Measurements from ENCODE around the gene CLEC4C.

The CLEC4C gene

GRCh38 chr12:7719946-7720730 lies 27.0 kb downstream of the CLEC4C start:
- no peak for DNase-seq

DNA sequence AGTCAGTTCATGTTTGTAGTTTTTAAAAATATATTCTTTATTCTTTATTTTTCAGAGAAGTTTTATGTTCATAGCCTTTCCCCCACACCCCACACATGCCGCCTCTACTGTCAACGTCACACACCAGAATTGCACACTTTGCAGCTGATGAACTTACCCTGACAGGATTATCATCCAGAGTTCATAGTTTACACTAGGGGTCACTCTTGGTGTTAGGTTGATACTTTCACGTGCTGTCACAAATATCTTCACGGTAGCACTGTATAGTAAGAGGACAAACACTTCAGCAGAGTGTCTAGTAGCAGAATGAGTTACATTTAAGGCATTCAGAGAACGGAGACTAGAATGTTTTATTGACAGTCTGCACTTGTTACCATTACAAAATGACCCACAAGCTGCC lies 30.8 kb downstream of the CLEC4C start:
- no peak for DNase-seq

DNA sequence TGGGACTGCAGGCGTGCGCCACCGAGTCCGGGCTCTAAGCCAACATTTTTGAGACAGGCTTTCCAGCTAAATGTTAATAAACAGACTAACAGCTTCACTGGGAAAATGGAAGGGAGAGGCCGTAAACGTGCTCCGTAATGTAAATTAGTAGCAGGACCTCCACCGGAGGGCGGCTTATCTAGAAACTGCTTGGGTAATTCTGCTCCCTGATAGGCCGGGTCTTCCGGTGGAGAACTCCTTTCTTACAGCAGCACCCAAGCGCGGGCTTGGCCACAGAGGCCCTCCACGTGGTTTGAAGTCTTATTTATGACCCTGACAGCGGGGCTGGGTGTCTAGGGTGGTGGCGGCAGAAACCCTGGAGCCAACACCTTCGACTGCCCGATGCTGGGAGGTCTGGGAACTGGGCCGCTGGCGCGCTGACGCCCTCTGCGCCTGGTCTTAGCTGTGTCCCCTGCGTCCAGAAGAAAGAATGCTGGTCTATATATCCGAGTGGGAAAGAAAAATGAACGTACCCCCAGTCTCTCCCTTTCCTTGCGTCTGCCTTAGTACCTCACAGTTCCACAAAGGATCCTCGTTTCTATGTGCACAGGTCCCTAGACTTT lies 34.2 kb downstream of the CLEC4C start:
- DNase-seq: no peak

DNA sequence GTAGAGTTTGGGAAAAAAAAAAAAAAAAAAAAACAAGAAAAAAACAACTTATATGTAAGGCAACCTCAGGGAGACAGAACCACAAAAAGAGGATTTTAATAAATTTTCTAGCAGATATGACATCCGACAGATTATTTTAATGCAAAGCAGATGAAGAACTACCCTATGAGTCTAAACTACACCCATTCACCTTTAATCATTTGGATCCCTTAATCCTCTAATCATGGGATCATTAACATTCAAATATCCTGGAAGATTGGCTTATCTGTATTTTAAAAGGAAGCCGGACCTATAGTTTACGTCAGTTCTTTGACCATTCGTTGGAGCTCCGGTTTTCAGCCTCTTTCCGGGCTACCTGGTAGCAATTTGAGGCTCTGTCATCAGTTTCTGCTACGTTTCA lies 36.0 kb downstream of the CLEC4C start, which contains the start of gene DPPA3:
TSS of gene DPPA3 (plus strand) at position 301 of the 400 bp plus-strand sequence. CDS start 138 bp downstream, outside the sequence.
- no peak for DNase-seq

DNA sequence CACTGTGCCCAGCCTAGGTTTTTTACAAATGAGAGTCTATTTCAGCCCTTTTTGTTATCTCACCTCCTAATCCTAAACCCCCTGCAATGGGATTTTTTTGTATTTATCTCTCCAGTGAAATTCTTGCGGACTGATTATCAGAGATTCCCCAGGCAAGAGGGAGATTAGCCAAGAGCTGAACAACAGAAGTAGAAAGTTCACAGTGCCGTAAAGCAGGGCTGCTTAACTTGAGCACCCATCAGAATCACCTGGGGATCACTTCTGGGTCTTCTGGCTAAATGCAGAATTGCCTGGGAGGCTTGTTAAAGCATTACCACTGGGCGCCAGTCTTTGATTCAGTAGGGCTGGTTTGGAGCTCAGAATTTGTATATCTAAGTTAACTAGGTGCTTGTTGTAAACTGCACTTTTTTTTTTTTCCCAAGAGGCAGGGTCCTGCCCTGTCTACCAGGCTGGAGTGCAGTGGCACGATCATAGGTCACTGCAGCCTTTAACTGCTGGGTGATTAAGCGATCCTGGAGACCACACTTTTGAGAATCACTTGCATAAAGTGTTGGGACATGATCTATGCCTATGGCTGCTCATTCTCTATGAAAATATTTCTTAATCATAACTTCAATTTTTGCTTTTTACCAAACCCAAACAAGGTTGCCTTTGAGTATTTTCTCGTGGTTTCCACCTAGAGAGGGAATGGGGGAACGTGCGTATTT lies 37.1 kb downstream of the CLEC4C start:
- DNase-seq: no peak

DNA sequence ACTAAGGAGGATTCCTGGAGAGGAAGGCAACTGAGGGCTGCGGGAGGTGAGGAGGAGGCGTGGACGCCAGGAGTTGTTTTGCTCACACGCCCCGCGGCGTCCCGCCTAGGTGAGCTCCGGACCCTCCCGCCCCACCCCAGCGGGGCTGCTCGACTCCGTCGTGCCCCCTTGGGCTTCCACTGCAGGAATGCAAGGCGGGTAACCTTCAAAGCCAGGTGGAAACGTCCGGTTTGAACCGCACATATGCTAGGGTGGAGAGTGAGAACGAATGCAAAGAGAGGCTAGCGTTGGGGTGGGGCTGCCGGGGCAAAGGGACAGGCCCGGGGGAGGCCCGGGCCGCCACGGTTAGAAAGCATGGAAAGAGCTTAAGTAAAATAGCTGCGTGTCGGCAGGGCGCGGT lies 41.3 kb downstream of the CLEC4C start:
- no peak for DNase-seq

GRCh38 chr12:7695566-7696197 lies 51.5 kb downstream of the CLEC4C start, which contains the start of gene GDF3:
Gene GDF3, minus strand, starts transcription at chr12:7695775. Its CDS starts 47 bp downstream, at chr12:7695728.
- no peak for DNase-seq

- no peak for DNase-seq
Observed at GRCh38 chr12:7695237-7695560, 52.0 kb downstream of the CLEC4C start.

DNA sequence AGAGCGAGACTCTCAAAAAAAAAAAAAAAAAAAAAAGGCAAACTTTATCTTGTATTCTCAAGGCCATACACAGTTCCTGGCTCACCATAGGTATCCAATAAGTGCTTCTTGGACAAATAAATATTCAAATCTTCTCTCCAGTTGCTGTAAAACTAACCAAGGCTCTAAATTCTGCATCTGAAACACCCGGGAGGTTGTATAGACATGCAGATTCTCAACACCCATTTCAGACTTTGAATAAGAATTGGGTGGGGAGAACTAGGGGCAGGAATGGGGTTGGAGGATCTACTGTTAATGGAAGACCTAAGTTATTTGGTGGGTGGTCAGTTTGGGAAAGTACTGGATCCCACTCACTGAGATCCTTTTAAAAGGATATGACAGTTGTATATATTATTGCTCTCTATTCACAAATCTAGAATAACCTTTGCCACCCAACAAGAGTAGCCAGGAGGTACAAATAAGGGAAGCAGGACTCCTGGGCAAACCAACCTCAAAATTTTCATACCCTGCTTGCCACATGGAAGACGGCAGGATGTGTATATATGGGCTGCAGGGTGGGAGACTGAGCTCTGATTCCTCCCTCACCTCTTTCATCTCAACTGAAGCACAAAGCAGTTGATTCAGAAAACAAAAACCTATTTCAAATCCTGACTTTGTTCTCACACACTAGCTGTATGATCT lies 52.5 kb downstream of the CLEC4C start:
- no peak for DNase-seq

GRCh38 chr12:7693793-7694192 lies 53.4 kb downstream of the CLEC4C start:
- no peak for DNase-seq

DNA sequence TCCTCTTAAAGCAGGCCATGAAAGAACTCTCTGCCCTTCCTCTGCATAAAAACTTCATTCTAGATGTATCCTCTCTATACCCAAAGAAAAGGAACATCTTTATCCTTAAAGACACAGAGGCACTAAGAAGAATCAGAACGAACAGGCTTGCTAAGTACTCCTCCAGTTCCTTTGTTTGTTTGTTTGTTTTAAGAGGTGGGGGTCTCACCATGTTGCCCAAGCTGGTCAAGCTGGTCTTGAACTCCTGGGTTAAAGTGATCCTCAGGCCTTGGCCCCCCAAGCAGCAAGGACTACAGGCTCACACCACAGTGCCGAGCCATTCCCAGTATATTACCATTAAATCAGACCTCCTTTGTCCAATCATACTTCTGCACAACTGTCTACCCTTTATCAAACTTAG lies 65.6 kb downstream of the CLEC4C start:
- no peak for DNase-seq

Measured in T-helper 2 cell (primary cell).